ENCODE measurements around the gene HAGHL.

- TF ChIP-seq CTCF (IDR thresholded peaks at IDR 0.05) = no peak
- no peak for TF ChIP-seq POLR2A (IDR thresholded peaks at IDR 0.05)
These were observed 44.2 kb upstream of the HAGHL start for GRCh38 chr16:682493-683395.

All from uterus (tissue), 2 donors.